T-helper 1 cell treated with Interleukin-12 subunit alpha and Interleukin-12 subunit beta and Interleukin-4 antibody, amounts not matched to agents 30 ng/mL and 1 ng/mL, for 36 hours (primary cell): Measurements from ENCODE around the gene ACOT7. TPM values are rescaled to one million over a fixed set of nuclear protein-coding genes. Genes with fewer than 3 reads are reported as not detected.

Source experiments
- intact Hi-C: fragments of 100-400 bp; cut with micrococcal nuclease; formaldehyde crosslinking; loops from one replicate; pipeline ENCODE4 v1.15.1; 2024
- total RNA-seq: library from RNA; stranded (reverse); gene quantifications from 2 replicates; pipeline ENCODE4 v1.2.3, GENCODE V29; 2022

The ACOT7 gene
- total RNA-seq, 1 donor from 2014 or later, result 72.3 TPM

- intact Hi-C loops, result no loop called here
Observed at GRCh38 chr1:6424619-6425593, 31.3 kb upstream of the ACOT7 start, which contains the start of gene ESPN. Gene ESPN, plus strand, starts transcription at chr1:6424776. Its CDS starts 180 bp downstream, at chr1:6424956.

- intact Hi-C loops, result loop anchor here (1.0 kb wide), 4 partner anchors 14 to 66 kb away; no protein-coding TSS in a partner anchor
Observed at GRCh38 chr1:6424000-6424565, 30.5 kb upstream of the ACOT7 start.

- intact Hi-C loops, result loop anchor here (1.0 kb wide), 4 partner anchors 15 to 67 kb away; no protein-coding TSS in a partner anchor
Observed at GRCh38 chr1:6423321-6423999, 29.9 kb upstream of the ACOT7 start.

- intact Hi-C loops, result loop anchor here (2.0 kb wide), 1 partner anchor 28 kb away; the partner anchor contains the start of gene ACOT7
Observed at GRCh38 chr1:6421266-6421665, 27.7 kb upstream of the ACOT7 start.

- intact Hi-C loops, result loop anchor here (2.0 kb wide), 1 partner anchor 28 kb away; the partner anchor contains the start of gene ACOT7
Observed at GRCh38 chr1:6420454-6421042, 27.0 kb upstream of the ACOT7 start.

- intact Hi-C loops, result loop anchor here (1.0 to 2.0 kb wide), 3 partner anchors 20 to 40 kb away; partner anchors contain the start of gene ACOT7
Observed at GRCh38 chr1:6419804-6420453, 26.4 kb upstream of the ACOT7 start, which contains the start of gene HES2. Gene HES2, minus strand, starts transcription at chr1:6419919. Its CDS starts 99 bp downstream, at chr1:6419820.

GRCh38 chr1:6419397-6419803 is 25.8 kb upstream of the ACOT7 start:
- intact Hi-C loops, result loop anchor here (1.0 kb wide), 2 partner anchors 21 to 41 kb away; no protein-coding TSS in a partner anchor

- intact Hi-C loops, result loop anchor here (1.0 kb wide), 2 partner anchors 21 to 41 kb away; no protein-coding TSS in a partner anchor
Observed at GRCh38 chr1:6418668-6419396, 25.3 kb upstream of the ACOT7 start.

GRCh38 chr1:6417961-6418667 is 24.5 kb upstream of the ACOT7 start:
- intact Hi-C loops, result no loop called here

GRCh38 chr1:6416906-6417305 is 23.3 kb upstream of the ACOT7 start:
- intact Hi-C loops, result no loop called here

GRCh38 chr1:6416295-6416656 is 22.7 kb upstream of the ACOT7 start:
- intact Hi-C loops, result no loop called here

GRCh38 chr1:6414881-6415626 is 21.5 kb upstream of the ACOT7 start:
- intact Hi-C loops, result no loop called here

- intact Hi-C loops, result no loop called here
Observed at GRCh38 chr1:6414443-6414844, 20.9 kb upstream of the ACOT7 start.

GRCh38 chr1:6412896-6413295 is 19.3 kb upstream of the ACOT7 start:
- intact Hi-C loops, result no loop called here

GRCh38 chr1:6410248-6410893 is 16.8 kb upstream of the ACOT7 start:
- intact Hi-C loops, result no loop called here

- intact Hi-C loops, result no loop called here
Observed at GRCh38 chr1:6409733-6410132, 16.2 kb upstream of the ACOT7 start.

GRCh38 chr1:6409053-6409452 is 15.5 kb upstream of the ACOT7 start:
- intact Hi-C loops, result no loop called here

GRCh38 chr1:6408023-6408422 is 14.5 kb upstream of the ACOT7 start:
- intact Hi-C loops, result no loop called here
